Kidney epithelial cell (primary cell): ENCODE results near the gene GRM4. TPM values are rescaled to one million over a fixed set of nuclear protein-coding genes. Genes with fewer than 3 reads are reported as not detected.

Experiments used
- DNase-seq: peaks from one replicate; pipeline ENCODE4 v3.0.0-alpha.2; 2010; ENCODE audit warnings: low read depth
- H3K27me3 ChIP-seq: 2 replicates; pipeline ENCODE4 v1.6.0; 2011; ENCODE audit warnings: low read length; ENCODE audit not compliant: control insufficient read depth, insufficient read depth
- H3K36me3 ChIP-seq: 2 replicates; pipeline ENCODE4 v1.5.1; 2011; ENCODE audit warnings: low read length; ENCODE audit not compliant: control insufficient read depth, insufficient read depth
- H3K4me3 ChIP-seq: 2 replicates; pipeline ENCODE4 v1.5.1; 2011; ENCODE audit warnings: low read depth, mild to moderate bottlenecking, control low read depth, low read length
- CTCF ChIP-seq: IDR thresholded peaks from 2 replicates; pipeline ENCODE4 v1.5.1; 2011; ENCODE audit warnings: mild to moderate bottlenecking, moderate library complexity, low read length, control low read depth, inconsistent platforms; ENCODE audit not compliant: insufficient read depth, poor library complexity, severe bottlenecking
- total RNA-seq: library from RNA; depleted of rRNA; stranded (reverse); fragments of >200 nt; gene quantifications from 2 replicates; pipeline ENCODE4 v1.2.3, GENCODE V29; 2015

GRM4 gene
- total RNA-seq, 1 donor from 2014 or later = not detected

- Histone ChIP-seq H3K4me3 (no peak overlapping the region), H3K27me3 (peaks cover 19% of the 10 kb centered on the region)
- TF ChIP-seq CTCF = no peak
Measured at GRCh38 chr6:33981421-33981820, 164.5 kb downstream of the GRM4 start.

DNA sequence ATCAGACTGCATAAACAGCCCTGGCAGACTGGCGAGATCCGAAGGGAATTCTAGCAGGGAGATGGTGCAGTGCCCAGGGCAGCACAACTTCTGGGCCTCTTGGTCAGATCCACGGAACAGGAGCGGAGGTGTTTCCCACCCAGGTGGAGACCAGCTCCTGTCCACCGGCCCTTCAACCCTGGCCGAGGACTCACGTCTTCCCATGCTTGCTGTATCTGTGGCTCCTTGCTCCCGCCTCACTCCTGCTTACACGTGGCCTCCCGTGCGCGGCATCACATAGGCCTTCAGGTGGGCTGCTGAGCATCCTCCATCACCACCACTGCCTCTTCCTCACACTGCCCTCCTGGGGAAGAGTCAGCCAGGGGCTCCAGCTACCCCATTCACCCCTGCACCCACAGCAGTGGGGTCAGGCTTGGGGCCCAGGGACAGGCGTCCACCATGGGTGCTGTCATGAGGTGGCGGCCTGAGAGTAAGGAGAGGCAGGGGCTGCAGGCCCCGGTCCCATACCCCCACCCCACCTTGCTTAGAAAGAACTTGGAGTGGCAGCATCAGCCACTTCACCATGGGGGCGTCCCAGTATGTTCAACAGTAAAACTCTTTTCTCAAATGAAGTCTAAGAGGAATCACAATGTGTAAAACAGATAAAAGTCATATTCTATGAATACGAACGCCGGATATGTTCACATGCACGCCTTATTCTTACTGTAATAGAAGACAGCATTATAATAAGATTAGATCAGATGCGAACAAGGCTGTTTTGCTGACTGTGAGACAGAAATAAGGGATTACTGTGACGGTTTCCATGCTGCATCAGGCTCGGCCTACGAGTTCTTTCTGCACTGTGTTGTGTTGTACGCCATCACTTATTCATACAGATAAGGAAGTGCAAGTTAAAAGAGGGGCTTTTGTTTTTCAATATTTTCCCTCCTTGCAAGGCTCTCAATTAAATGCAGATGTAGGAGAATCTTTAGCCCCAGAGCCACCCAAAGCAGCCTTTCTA lies 165.4 kb downstream of the GRM4 start:
- peaks cover 27% of the 10 kb centered on the region for H3K27me3 ChIP-seq
- no peak for DNase-seq
- no peaks in the 10 kb centered on the region for H3K36me3 ChIP-seq
- no peak overlapping the region for H3K4me3 ChIP-seq
- no peak for TF ChIP-seq CTCF

More at GRCh38 chr6:33981421-33981820, 164.5 kb downstream of the GRM4 start:
- H3K36me3 ChIP-seq = no peaks in the 10 kb centered on the region
- no peak for DNase-seq

- H3K4me3 ChIP-seq = no peak overlapping the region
- peaks cover 27% of the 10 kb centered on the region for H3K27me3 ChIP-seq
- DNase-seq = no peak
- H3K36me3 ChIP-seq = no peaks in the 10 kb centered on the region
- no peak for TF ChIP-seq CTCF
Measured at GRCh38 chr6:33979750-33980149, 166.1 kb downstream of the GRM4 start.

- no peak for DNase-seq
- H3K36me3 ChIP-seq = no peaks in the 10 kb centered on the region
- no peak for TF ChIP-seq CTCF
- H3K27me3 ChIP-seq = peaks cover 31% of the 10 kb centered on the region
- no peak overlapping the region for H3K4me3 ChIP-seq
Measured at GRCh38 chr6:33978412-33979150, 167.3 kb downstream of the GRM4 start.

GRCh38 chr6:33977606-33978411 lies 168.1 kb downstream of the GRM4 start:
- H3K4me3 ChIP-seq = no peak overlapping the region
- DNase-seq = no peak
- H3K36me3 ChIP-seq = no peaks in the 10 kb centered on the region
- no peak for TF ChIP-seq CTCF
- peaks cover 28% of the 10 kb centered on the region for H3K27me3 ChIP-seq
